HepG2 (cell line): ENCODE results near the gene CSDE1. TPM values are rescaled to one million over a fixed set of nuclear protein-coding genes. Genes with fewer than 3 reads are reported as not detected.

Source experiments
- CENPX ChIP-seq: sonication (generic); formaldehyde crosslinking; IDR thresholded peaks from 2 replicates; pipeline ENCODE4 v1.9.0; 2021; ENCODE audit warnings: mild to moderate bottlenecking, missing genetic modification reagents, moderate library complexity
- FOXA1 ChIP-seq, 2 experiments: fragments of 450-650 bp in 1 of 2; sonication (generic) in 1 of 2; formaldehyde crosslinking in 1 of 2; IDR thresholded peaks; 2 replicates each; pipeline versions ENCODE4 v1.4.0 to v1.6.1; 2016 to 2020; ENCODE audit warnings: missing genetic modification reagents in 1 of 2
- HOXA3 ChIP-seq: sonication (generic); formaldehyde crosslinking; IDR thresholded peaks from 2 replicates; pipeline ENCODE4 v1.5.0; 2020; ENCODE audit warnings: missing genetic modification reagents
- IKZF5 ChIP-seq: IDR thresholded peaks from 2 replicates; pipeline ENCODE4 v1.6.1; 2018; ENCODE audit warnings: missing genetic modification reagents, mild to moderate bottlenecking, missing compliant biosample characterization
- MBNL3 ChIP-seq: fragments of 250-450 bp; sonication (Bioruptor Pico); conservative IDR thresholded peaks from 2 replicates; pipeline ENCODE4 v1.8.0; 2022; ENCODE audit warnings: mild to moderate bottlenecking, inconsistent platforms
- MXI1 ChIP-seq: IDR thresholded peaks from 3 replicates; pipeline ENCODE4 v1.6.1; 2012; ENCODE audit warnings: low read depth, low read length, inconsistent platforms, borderline replicate concordance
- NCOA2 ChIP-seq: sonication (generic); formaldehyde crosslinking; IDR thresholded peaks from 2 replicates; pipeline ENCODE4 v1.8.0; 2022; ENCODE audit warnings: inconsistent platforms
- NONO ChIP-seq, 2 experiments: fragments of 450-650 bp in 1 of 2; sonication (generic) in 1 of 2; formaldehyde crosslinking in 1 of 2; IDR thresholded peaks in 1 of 2; conservative IDR thresholded peaks in 1 of 2; 2 replicates each; pipeline versions ENCODE4 v1.6.1 to v1.8.0; 2017 to 2022; ENCODE audit warnings: mild to moderate bottlenecking in 1 of 2, missing genetic modification reagents in 1 of 2, moderate library complexity in 1 of 2
- PITX1 ChIP-seq: sonication (generic); formaldehyde crosslinking; IDR thresholded peaks from 2 replicates; pipeline ENCODE4 v1.5.1; 2020; ENCODE audit warnings: mild to moderate bottlenecking, missing genetic modification reagents
- SKIL ChIP-seq: sonication (generic); formaldehyde crosslinking; IDR thresholded peaks from 2 replicates; pipeline ENCODE4 v1.8.0; 2022; ENCODE audit warnings: missing genetic modification reagents, mild to moderate bottlenecking, moderate library complexity, borderline replicate concordance
- ZBTB7A ChIP-seq: sonication (generic); formaldehyde crosslinking; IDR thresholded peaks from 2 replicates; pipeline ENCODE4 v1.8.0; 2022; ENCODE audit warnings: mild to moderate bottlenecking, missing genetic modification reagents
- ZNF17 ChIP-seq: sonication (generic); formaldehyde crosslinking; IDR thresholded peaks from 2 replicates; pipeline ENCODE4 v1.5.0; 2020; ENCODE audit warnings: mild to moderate bottlenecking, missing genetic modification reagents
- ZNF318 ChIP-seq: sonication (generic); formaldehyde crosslinking; IDR thresholded peaks from 2 replicates; pipeline ENCODE4 v1.4.0; 2020; ENCODE audit warnings: mild to moderate bottlenecking, missing genetic modification reagents
- ZNF562 ChIP-seq: sonication (generic); formaldehyde crosslinking; IDR thresholded peaks from 2 replicates; pipeline ENCODE4 v1.8.0; 2022; ENCODE audit warnings: missing genetic modification reagents, borderline replicate concordance
- ZNF75D ChIP-seq: sonication (generic); formaldehyde crosslinking; IDR thresholded peaks from 2 replicates; pipeline ENCODE4 v1.8.1; 2023; ENCODE audit warnings: missing genetic modification reagents, mild to moderate bottlenecking, borderline replicate concordance
- polyA plus RNA-seq, 8 experiments: library from polyadenylated mRNA; depleted of rRNA in 3 of 8; stranded (reverse) in 7 of 8; unstranded in 1 of 8; fragments of >200 nt; fragmentation: Illumina TruSeq in 4 of 8; extraction: Trizol in 4 of 8; gene quantifications; 2 replicates each; pipeline versions ENCODE4 v1.2.1 to v1.2.3, GENCODE V29; 2011 to 2016; ENCODE audit warnings: low read depth in 4 of 8, missing spikeins in 1 of 8, mixed read lengths in 1 of 8; ENCODE audit not compliant: insufficient read depth in 1 of 8
- total RNA-seq, 5 experiments: library from RNA; depleted of rRNA; stranded (reverse); fragments of >200 nt; fragmentation: Illumina TruSeq; extraction: Trizol; gene quantifications; 2 replicates each; pipeline ENCODE4 v1.2.3, GENCODE V29; 2016; ENCODE audit warnings: low read depth in 1 of 5

CSDE1 gene
- total and polyA plus RNA-seq, 2 of the 13 experiments (the other 11 are each of a cell fraction or from before 2014, with no cell fraction given) = 150 to 313 TPM

- TF ChIP-seq ZNF75D (CRISPR knock-in tag) = no peak
- TF ChIP-seq IKZF5 (CRISPR knock-in tag) = peak; percentile 91
- no peak for TF ChIP-seq ZBTB7A
- no peak for TF ChIP-seq NONO (IDR thresholded peaks at IDR 0.05)
- peak; percentile 84; the same call in 1 of the 2 replicates for TF ChIP-seq NONO (CRISPR knock-in tag; conservative IDR thresholded peaks at IDR 0.05)
- TF ChIP-seq CENPX (CRISPR knock-in tag) = no peak
- TF ChIP-seq HOXA3 (CRISPR knock-in tag) = peak; percentile 91
- peak; percentile 42; the same call in 1 of the 2 replicates for TF ChIP-seq PITX1 (CRISPR knock-in tag)
- TF ChIP-seq SKIL = no peak; the same call in 1 of the 2 replicates
- no peak for TF ChIP-seq ZNF562
- no peak for TF ChIP-seq FOXA1 (IDR thresholded peaks at IDR 0.05)
- TF ChIP-seq FOXA1 (CRISPR knock-in tag; IDR thresholded peaks at IDR 0.05) = no peak
- TF ChIP-seq ZNF17 (CRISPR knock-in tag) = no peak
- TF ChIP-seq ZNF318 (CRISPR knock-in tag) = 0 out of 2 replicates have a peak, but pooled peaks have one; percentile 70
- TF ChIP-seq MXI1 = peak; percentile 30; the same call in 1 of the 3 replicates
- peak; percentile 46; the same call in 1 of the 2 replicates for TF ChIP-seq NCOA2 (CRISPR knock-in tag)
- TF ChIP-seq MBNL3 = no peak
These were observed 22.8 kb upstream of the CSDE1 start, which contains the start of gene SIKE1 (continued) for GRCh38 chr1:114780344-114781226.
